ENCODE results near the gene CNOT8.

DNA sequence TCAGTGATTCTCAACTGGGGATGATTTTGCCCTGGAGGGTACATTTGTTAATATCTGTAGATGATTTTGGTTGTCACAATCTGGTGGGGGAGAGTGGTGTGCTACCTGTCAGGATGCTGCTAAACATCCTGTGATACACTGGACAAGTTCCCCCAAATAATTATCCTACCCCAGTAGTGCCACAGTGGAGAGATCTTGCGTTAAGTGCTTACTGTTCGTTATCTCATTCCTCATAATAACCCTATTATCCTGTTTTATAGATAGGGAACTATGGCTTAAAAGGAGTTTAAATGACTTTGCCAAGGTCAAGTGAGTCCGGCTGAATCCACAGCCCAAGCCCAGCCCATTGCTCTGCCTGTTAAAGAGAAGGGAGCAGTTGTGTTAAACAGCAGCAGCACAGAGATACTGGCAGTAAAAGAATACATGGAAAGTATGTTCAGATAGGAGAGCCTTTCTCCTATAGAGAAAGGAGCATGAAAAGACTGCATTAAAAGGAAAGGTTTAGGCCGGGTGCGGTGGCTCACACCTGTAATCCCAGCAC is 15.4 kb downstream of the CNOT8 start:
- TF ChIP-seq, protein P1, sequence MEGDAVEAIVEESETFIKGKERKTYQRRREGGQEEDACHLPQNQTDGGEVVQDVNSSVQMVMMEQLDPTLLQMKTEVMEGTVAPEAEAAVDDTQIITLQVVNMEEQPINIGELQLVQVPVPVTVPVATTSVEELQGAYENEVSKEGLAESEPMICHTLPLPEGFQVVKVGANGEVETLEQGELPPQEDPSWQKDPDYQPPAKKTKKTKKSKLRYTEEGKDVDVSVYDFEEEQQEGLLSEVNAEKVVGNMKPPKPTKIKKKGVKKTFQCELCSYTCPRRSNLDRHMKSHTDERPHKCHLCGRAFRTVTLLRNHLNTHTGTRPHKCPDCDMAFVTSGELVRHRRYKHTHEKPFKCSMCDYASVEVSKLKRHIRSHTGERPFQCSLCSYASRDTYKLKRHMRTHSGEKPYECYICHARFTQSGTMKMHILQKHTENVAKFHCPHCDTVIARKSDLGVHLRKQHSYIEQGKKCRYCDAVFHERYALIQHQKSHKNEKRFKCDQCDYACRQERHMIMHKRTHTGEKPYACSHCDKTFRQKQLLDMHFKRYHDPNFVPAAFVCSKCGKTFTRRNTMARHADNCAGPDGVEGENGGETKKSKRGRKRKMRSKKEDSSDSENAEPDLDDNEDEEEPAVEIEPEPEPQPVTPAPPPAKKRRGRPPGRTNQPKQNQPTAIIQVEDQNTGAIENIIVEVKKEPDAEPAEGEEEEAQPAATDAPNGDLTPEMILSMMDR (conservative IDR thresholded peaks at IDR 0.05 in 1 of 2, IDR thresholded peaks at IDR 0.05 in 1 of 2; ENCODE audit: extremely low read depth in 1 of 2, insufficient read depth in 1 of 2, low read depth in 1 of 2, low read length in 2 of 2), result no peak
- no peak for TF ChIP-seq EZH2 (IDR thresholded peaks at IDR 0.05; ENCODE audit: borderline replicate concordance, low read length)

Measured in mammary epithelial cell (primary cell).